ENCODE measurements around the gene CKM.
"Not testable (repeated sequence)": the region's sequence is repeated elsewhere in the genome, so short reads cannot be mapped to it uniquely, and the experiment has no call there.

Gene CKM

GRCh38 chr19:45315304-45315703, 7.4 kb downstream of the CKM start:
- DNase-seq: no peak

- DNase-seq: no peak
Observed at GRCh38 chr19:45314708-45315245, 7.9 kb downstream of the CKM start.

DNA sequence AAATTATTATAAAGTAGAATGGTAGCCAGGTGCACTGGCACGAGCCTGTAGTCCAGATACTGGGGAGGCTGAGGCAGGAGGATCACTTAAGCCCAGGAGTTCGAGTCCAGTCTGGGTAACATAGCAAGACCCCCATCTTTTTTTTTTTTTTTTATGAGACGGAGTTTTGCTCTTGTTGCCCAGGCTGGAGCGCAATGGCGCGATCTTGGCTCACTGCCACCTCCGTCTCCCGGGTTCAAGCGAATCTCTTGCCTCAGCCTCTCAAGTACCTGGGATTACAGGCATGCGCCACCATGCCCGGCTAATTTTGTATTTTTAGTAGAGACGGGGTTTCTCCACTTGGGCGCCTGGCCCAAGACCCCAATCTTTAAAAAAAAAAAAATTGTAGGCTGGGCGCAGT, 10.4 kb downstream of the CKM start:
- not testable (repeated sequence) for DNase-seq

GRCh38 chr19:45311621-45312020, 11.1 kb downstream of the CKM start:
- no peak for DNase-seq

- DNase-seq: not testable (repeated sequence)
Observed at GRCh38 chr19:45309322-45309721, 13.4 kb downstream of the CKM start.

GRCh38 chr19:45307361-45307760, 15.3 kb downstream of the CKM start:
- DNase-seq: no peak

DNA sequence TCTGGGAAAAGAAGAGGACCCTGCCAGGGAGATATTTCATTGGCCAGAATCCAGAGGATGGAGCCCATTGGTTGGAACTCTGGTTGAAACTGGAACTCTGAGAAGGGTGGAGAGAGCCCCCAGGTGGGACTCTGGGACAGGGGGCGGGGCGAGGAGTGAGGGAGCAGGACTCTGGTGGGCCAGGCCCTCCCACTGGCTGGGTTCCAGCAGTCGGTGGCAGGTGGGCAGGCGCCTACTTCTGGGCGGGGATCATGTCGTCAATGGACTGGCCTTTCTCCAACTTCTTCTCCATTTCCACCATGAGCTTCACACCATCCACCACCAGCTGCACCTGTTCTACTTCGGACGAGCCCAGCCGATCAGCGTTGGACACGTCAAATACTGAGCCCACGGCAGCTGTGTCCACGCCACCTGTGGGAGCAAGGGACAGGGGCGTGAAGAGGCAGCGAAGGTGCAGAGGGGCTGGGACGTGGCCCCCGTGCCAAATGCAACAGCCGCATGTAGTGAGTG, 16.1 kb downstream of the CKM start:
- no peak for DNase-seq

GRCh38 chr19:45306040-45306439, 16.6 kb downstream of the CKM start:
- no peak for DNase-seq

GRCh38 chr19:45305421-45305820, 17.3 kb downstream of the CKM start:
- no peak for DNase-seq

DNA sequence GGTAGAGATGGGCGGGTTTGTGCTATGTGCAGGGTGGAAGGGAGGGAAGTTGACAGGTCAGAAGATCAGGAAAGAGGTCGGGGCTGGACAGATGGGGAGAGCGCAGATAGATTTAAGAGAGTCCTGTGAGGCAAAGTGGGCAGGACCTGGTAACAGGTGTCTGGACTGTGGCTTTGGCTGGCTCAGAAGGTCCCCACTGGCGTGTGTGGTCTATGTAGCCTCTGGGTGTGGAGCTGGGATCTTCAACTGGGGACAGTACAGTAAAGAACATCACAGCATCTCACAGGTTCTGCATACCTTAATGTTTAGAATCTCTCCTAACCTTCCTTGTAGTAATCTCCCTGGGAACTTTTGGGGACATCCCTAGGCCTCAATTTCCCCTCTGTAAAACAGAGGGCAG, 17.7 kb downstream of the CKM start:
- no peak for DNase-seq

GRCh38 chr19:45304141-45304926, 18.3 kb downstream of the CKM start:
- no peak for DNase-seq

DNA sequence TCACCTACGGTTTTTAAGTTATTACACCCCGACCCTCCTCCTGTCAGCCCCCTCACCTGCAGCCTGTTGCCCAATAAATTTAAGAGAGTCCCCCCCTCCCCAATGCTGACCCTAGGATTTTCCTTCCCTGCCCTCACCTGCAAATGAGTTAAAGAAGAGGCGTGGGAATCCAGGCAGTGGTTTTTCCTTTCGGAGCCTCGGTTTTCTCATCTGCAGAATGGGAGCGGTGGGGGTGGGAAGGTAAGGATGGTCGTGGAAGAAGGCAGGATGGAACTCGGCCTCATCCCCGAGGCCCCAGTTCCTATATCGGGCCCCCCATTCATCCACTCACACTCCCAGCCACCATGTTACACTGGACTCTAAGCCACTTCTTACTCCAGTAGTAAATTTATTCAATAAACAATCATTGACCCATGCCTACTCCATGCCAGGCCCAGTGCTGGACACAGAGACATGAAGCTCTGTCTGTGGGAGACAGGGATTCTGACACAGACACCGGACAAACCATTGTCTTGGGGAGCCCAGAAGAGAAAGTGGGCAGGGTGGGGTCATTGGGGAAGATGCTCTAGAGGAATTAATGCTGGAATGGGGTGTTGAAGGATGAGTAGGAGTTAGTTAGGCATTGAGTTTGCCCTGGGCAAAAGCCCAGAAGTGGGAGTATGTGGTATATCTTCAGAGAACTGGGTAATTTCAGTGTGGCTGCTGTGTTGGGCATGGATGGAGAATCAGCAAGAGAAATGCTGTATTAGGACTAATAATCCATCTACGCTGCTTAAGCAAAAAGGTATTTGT, 19.2 kb downstream of the CKM start:
- no peak for DNase-seq

GRCh38 chr19:45302416-45302815, 20.3 kb downstream of the CKM start:
- DNase-seq: no peak

DNA sequence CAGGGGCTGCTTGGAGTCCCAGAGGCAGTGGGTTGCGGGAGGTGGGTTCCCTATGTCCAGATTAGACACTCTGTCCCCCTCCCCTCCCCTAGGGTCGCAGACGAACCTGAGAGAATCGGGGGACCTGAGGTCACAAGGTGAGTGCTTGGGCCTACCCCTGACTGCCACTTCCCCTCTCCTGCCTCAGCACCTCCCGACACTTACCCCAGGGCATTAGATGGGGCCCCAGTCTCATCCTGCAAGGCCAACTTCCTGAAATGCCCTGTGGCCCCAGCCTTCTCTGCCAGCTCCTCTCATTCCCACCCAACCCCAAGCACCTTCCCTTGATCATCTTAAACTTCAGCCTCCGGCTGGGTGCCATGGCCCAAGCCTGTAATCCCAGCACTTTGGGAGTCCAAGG, 23.0 kb downstream of the CKM start:
- no peak for DNase-seq

DNA sequence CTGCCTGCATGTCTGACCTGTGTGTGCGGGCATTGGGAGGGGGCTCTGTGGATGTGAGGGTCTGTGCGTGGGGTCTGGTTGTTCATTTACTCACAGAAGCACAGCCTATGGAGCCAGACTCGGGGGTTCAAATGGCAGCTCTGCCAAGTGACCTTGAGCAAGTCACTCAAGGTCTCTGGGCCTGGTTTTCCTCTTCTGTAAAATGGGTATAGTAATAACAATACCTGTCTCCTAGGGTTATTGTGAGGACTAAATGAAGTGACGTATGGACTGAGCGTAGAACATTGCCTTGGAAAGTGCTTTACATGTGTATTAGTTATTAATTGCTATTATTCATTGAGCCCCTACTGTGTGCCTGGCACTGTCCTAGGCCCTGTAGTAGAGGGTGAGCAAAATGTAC, 24.4 kb downstream of the CKM start:
- no peak for DNase-seq

DNA sequence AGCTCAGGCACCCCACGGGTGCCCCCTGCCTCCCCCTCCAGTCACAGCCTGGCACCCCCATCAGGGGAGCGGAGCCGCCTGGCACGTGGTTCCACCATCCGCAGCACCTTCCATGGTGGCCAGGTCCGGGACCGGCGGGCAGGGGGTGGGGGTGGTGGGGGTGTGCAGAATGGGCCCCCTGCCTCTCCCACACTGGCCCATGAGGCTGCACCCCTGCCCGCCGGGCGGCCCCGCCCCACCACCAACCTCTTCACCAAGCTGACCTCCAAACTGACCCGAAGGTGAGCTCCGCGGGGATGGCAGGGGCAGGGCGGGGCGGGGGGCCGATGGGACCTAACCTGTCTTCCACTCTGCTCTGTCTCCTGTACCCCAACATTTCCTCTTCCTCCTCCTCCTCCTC, 25.0 kb downstream of the CKM start:
- DNase-seq: no peak

DNA sequence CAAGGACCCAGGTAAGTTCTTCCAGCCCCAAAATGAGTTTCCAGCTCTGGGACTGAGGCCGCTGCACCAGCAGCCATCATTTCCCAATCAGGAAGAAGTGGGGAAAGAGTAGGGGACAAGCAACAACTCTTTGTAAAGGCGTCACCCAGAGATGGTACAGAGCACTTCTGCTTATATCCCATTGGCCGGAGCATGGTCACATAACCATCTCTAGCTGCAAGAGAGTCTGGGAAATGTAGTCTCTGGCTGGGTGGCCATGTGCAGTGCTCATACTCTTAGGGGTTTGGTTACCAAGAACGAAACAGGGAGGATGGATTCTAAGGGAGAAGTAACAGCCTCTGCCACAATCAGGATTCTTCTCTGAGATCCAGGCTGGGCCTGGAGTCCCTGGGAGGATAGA, 26.3 kb downstream of the CKM start:
- DNase-seq: no peak

- DNase-seq: no peak
Observed at GRCh38 chr19:45295873-45296272, 26.8 kb downstream of the CKM start.

DNA sequence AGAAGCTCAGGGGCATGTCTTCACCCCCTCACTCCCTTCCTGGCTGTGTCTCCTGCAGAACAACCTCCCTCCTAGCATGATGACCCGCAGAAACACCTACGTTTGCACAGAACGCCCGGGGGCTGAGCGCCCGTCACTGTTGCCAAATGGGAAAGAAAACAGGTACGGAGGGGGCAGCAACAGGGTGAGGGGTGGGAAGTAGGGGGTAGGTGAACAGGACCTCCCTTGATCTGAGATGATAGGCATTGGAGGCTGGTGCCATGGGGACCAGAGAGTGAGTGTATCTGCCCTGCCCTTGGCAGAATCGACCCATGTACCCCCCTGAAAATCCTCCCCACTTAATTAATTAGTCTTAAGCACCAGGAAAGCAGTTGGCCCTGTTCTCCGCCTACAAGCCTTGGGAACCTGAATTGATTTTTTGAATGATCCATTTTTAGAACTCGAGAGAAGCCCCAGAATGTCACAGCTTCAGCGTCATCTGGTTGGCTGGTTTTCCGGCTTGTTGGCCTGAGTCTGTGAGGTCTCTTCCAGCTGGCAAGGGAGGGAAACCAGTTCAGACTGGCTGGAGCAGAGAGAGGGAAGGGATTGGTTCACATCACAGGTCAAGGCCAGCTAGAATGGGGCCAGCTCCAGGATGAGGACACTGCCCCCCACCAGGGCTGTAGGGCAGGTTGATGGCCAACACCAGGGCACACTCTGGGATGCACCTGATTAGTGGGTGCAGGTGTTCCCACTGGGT, 28.2 kb downstream of the CKM start:
- no peak for DNase-seq

DNA sequence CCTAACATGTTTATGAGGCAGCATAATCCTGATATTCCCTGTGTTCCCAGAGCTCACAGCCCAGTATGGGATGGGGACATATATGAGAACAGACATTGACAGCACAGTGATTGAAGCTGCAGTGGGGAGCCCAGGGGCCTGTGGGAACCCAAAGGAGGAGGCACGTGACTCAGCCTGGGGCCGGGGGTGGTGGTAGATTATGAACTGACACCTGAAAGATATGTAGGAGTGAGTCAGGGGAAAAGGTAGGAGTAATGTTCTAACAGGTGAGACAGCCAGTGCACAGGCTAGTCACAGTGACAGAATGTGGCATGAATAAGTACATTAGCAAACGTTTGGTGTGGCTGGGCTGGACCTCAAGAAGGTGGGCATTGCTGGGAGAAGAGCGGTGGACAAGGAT, 29.0 kb downstream of the CKM start:
- DNase-seq: peak; percentile 22

DNA sequence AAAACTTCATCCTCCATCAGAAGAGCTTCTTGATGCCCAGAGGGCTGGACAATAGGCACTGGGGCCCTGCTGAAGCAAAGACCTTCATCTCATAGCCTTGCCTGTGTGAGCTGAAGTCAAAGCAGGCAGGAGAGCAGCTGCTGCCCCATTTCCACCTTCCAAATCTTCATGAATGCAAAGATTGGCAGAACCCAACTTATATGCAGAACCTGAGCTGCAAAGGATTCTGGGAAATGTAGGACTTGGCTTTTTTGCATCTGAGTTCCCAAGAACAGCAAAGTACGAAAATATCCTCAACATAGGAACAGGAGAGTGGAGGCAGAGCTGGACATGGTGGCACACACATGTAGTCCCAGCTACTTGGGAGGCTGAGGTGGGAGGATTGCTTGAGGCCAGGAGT, 30.8 kb downstream of the CKM start:
- no peak for DNase-seq

DNA sequence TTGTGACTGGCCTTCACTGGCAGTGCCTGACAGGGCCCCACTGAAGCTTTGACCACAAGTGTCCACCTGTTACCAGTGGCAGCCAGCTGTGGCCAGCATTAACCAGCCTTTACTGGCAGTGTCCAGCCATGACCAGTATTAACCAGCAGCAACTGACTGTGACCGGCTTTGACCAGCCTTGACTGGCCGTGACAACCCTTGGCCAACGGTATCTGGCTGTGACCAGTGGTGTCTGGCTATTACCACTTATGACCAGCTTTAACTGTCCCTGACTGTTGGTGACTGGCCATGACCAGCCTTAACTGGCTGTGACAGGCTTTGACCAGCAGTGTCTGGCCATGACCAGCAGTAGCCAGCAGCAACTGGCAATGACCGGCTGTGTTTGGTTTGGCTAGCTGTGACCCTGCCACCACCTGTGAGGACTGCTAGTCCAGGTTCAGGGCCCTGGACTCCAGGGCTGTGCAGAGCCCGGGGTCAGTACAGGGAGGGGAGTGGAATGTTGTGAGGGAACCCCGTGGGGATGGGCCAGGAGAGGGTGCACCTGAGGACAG, 32.2 kb downstream of the CKM start:
- no peak for DNase-seq
